Ishikawa (cell line): ENCODE data around the gene RAPGEF6.

ENCODE experiments used
- CEBPB ChIP-seq: IDR thresholded peaks from 2 replicates; pipeline ENCODE4 v1.6.1; 2012
- CREB1 ChIP-seq: IDR thresholded peaks from 2 replicates; pipeline ENCODE4 v1.6.1; 2012; ENCODE audit warnings: low read depth
- EGR1 ChIP-seq: IDR thresholded peaks from 2 replicates; pipeline ENCODE4 v1.6.1; 2012
- EP300 ChIP-seq: IDR thresholded peaks from 2 replicates; pipeline ENCODE4 v1.6.1; 2012; ENCODE audit warnings: borderline replicate concordance
- FOXM1 ChIP-seq: IDR thresholded peaks from 2 replicates; pipeline ENCODE4 v1.6.1; 2012; ENCODE audit warnings: low read depth, borderline replicate concordance
- NFIC ChIP-seq: IDR thresholded peaks from 2 replicates; pipeline ENCODE4 v1.6.1; 2012
- RAD21 ChIP-seq: IDR thresholded peaks from 2 replicates; pipeline ENCODE4 v1.6.1; 2012; ENCODE audit warnings: low read depth
- REST ChIP-seq: IDR thresholded peaks from 2 replicates; pipeline ENCODE4 v1.6.1; 2012; ENCODE audit warnings: low read depth, mild to moderate bottlenecking
- TAF1 ChIP-seq: IDR thresholded peaks from 2 replicates; pipeline ENCODE4 v1.6.1; 2012; ENCODE audit warnings: low read depth, mild to moderate bottlenecking
- TCF12 ChIP-seq: IDR thresholded peaks from 2 replicates; pipeline ENCODE4 v1.6.1; 2012; ENCODE audit warnings: low read depth
- TEAD4 ChIP-seq: IDR thresholded peaks from 2 replicates; pipeline ENCODE4 v1.6.1; 2012
- USF1 ChIP-seq: IDR thresholded peaks from 2 replicates; pipeline ENCODE4 v1.6.1; 2012
- YY1 ChIP-seq: IDR thresholded peaks from 2 replicates; pipeline ENCODE4 v1.6.1; 2012; ENCODE audit warnings: low read depth
- ZBTB7A ChIP-seq: IDR thresholded peaks from 2 replicates; pipeline ENCODE4 v1.6.1; 2012; ENCODE audit warnings: low read depth
- TF ChIP-seq, protein P1 (sequence below): IDR thresholded peaks from 2 replicates; pipeline ENCODE4 v1.6.1; 2012

Gene RAPGEF6

GRCh38 chr5:131523500-131524185 is 111.4 kb downstream of the RAPGEF6 start:
- TF ChIP-seq CEBPB: no peak
- TF ChIP-seq TCF12: no peak
- no peak for TF ChIP-seq EP300
- no peak for TF ChIP-seq USF1
- TF ChIP-seq CREB1: no peak
- TF ChIP-seq REST: no peak
- no peak for TF ChIP-seq FOXM1
- TF ChIP-seq EGR1: no peak
- TF ChIP-seq NFIC: no peak
- TF ChIP-seq YY1: no peak
- TF ChIP-seq, protein P1, sequence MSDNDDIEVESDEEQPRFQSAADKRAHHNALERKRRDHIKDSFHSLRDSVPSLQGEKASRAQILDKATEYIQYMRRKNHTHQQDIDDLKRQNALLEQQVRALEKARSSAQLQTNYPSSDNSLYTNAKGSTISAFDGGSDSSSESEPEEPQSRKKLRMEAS: no peak
- no peak for TF ChIP-seq TEAD4
- TF ChIP-seq ZBTB7A: no peak
- TF ChIP-seq RAD21: no peak
- TF ChIP-seq TAF1: no peak

DNA sequence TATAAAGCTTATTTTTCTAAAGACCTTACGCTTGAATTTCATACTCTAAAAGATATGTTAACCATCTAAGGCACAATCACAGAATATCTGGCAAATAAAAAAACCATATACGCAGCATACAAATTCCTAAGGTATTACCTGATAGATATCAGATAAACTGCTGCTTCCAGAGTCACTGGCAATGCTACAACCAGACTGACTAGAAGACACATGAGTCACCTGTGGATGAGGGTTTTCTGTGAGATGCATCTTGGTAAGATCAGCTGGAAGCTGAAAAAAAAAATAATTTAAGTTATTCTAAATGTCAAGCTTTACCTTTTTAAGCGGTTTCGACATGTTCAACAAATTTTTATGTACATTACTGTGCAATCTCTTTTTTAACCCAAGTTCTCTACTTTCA is 113.8 kb downstream of the RAPGEF6 start:
- TF ChIP-seq, protein P1: no peak
- TF ChIP-seq CEBPB (no peak), ZBTB7A (no peak), EP300 (no peak), EGR1 (no peak), RAD21 (no peak), NFIC (no peak), YY1 (no peak), TAF1 (no peak)

DNA sequence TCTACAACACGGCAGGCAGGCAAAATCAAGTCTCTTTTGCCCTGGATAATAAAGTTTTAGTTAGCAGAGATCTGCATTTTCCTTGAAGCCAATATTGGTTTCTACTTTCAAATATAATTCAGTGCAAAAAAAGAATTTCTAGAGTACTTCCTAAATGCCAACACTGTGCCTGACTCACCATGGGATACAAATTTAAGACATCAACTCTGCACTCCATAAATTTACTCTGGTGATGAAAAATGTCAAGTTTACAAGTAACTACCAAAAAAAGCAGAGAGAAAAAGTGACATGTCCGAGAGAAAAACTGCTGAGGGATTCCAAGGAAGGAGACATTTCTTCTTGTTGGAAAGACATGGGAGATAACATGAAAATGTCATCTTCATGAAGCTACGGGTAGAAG is 119.7 kb downstream of the RAPGEF6 start:
- TF ChIP-seq USF1 (no peak), REST (no peak), RAD21 (no peak), TCF12 (no peak), TEAD4 (no peak), TAF1 (no peak), FOXM1 (no peak), EP300 (no peak), CEBPB (no peak), YY1 (no peak), ZBTB7A (no peak)
- TF ChIP-seq, protein P1: no peak

GRCh38 chr5:131514316-131515283 is 120.4 kb downstream of the RAPGEF6 start:
- no peak for TF ChIP-seq YY1
- no peak for TF ChIP-seq EP300
- no peak for TF ChIP-seq CREB1
- no peak for TF ChIP-seq TAF1
- no peak for TF ChIP-seq REST
- TF ChIP-seq TCF12: no peak
- no peak for TF ChIP-seq FOXM1
- no peak for TF ChIP-seq ZBTB7A
- TF ChIP-seq EGR1: no peak
- TF ChIP-seq NFIC: no peak
- TF ChIP-seq RAD21: no peak
- TF ChIP-seq, protein P1: no peak
- TF ChIP-seq CEBPB: no peak
- no peak for TF ChIP-seq TEAD4
- no peak for TF ChIP-seq USF1
